ENCODE measurements around the gene FIG4. TPM values are rescaled to one million over a fixed set of nuclear protein-coding genes. Genes with fewer than 3 reads are reported as not detected.

Gene FIG4
- 14.9 and 20.2 TPM in 2 replicates for total RNA-seq

DNA sequence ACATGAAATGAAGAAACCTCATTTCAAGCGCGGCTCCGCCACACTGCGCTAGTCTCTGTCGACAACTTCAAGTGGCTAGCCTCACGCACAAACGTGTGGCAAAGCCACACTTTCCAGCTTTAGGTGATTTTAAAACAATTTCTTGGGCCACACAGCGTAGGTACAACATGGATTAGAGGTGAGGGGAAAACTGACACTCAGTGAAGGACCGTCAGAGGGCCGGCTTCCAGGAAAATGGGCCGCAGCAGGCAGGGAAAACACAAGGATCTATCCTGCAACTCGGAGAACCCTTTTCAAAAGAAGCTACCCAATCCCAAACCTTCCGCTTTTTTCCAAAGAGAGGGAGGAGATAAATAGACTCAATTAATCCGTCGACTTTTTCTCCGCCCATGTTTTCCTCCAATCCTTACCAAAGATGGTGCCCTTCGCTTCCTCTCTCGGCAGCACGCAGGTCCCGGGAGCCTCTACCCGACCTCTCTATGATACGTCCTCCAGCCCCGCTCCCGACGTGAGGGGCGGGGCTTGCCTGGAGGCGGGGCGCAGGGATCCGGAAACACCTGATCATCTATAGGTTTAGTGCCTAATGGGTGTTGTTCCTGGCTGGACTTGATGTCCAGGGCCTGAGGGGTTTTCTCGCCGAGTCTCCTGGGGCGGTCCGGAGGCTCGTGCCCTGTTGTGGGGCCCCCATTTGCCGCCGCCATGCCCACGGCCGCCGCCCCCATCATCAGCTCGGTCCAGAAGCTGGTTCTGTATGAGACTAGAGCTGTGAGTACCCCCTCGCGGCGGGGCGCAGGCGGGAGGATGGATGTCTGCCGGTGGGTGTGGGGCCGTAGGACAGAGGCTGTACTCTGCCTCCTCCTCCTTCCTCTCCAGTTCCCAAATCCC lies at the start of gene FIG4, which contains the start of gene AK9:
Gene FIG4, plus strand, starts transcription at position 560 of the 885 bp plus-strand sequence. Its CDS starts 140 bp downstream, at position 700.
Gene AK9, minus strand, starts transcription at position 466 of the 885 bp plus-strand sequence. CDS start 15,457 bp downstream, outside the sequence.

Other genes starting within 250 kb of the FIG4 start
- 11.8 and 12.1 TPM in 2 replicates for gene MICAL1, start 235.5 kb upstream of the FIG4 start, total RNA-seq
- 3.7 and 5.0 TPM in 2 replicates for gene ZBTB24, start 208.1 kb upstream of the FIG4 start, total RNA-seq
- gene AK9, start 94 bp upstream of the FIG4 start, total RNA-seq = 1.5 and 3.8 TPM in 2 replicates